Activated T-cell treated with anti-CD3 and anti-CD28 coated beads for 48 hours (primary cell): ENCODE results near the gene RPS27L.
A peak's percentile ranks its signal among the peaks of the same experiment; 100 is the strongest.

ENCODE experiments used
- DNase-seq: peaks from one replicate; pipeline ENCODE4 v3.0.0-alpha.2; 2020; ENCODE audit warnings: low read depth

The RPS27L gene

GRCh38 chr15:63157118-63157843, at the start of gene RPS27L:
Gene RPS27L (minus strand): TSS chr15:63157477. CDS start chr15:63157405, 72 bp downstream.
- peak; percentile 82 for DNase-seq

DNA sequence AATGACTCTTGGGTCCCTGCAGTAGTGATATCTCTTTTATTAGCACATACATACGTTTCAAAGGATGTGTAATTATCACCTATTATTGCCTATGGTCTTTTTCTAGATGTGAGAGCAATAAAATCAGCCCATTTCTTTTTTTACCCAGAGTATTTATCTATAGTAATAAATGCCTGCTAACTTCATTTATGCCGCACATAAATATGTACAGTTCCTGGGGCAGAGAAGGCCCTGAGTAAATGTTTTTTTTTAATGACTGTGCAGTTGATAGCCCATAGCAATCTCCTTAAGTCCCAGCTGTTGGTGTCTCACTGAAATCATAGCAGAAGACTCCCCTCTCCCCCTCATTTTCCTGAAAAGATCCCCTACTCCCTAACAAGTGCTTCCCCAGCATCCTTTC, 48.8 kb upstream of the RPS27L start:
- DNase-seq: no peak

DNA sequence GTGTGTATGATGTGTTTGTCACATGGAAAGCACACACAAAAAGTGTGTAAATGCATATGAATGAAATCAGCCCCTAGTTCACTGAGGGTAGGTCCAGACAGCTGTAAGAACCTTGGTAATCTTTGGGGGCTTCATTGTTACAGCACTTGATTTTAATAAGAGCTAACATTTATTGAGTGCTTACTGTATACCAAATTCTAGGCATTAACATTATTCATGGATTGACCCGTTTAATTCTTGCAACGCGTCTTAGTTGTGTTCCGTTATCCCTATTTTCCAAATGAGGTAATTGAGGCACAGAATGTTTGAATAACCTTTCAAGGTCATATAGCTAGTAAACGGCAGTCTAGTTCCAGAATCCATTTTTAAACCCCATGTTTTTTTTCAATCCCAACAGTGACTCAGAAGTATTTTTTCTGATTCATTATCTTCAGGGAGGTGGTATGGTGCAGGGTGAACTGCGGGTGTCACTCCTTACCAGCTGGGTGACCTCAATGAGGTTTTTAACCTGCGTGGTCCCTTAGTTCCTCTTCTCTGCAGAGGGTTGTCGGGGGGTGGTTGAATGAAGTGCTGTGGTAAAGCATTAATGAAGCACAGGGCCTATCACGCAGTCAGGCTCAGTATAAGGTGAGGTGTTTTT, 46.3 kb upstream of the RPS27L start:
- DNase-seq: no peak

DNA sequence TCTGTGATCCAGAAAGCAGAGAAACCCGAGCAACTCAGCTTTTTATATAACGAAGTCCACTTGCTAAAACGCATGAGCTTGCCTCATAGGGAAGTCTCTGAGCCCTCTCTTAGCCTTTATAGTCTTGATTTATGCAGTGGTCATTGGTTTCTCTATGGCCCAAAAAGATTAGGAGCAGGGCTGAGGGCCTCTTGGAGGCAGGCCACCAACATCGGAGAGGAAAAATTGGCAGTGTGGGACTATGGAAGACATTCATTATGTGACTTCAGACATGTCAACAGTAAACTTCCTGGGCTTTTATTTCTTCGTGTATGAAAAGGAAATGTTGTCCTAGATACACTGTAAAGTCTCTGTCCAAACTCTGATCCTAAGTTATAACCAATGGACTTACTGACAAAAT, 45.6 kb upstream of the RPS27L start:
- DNase-seq: no peak

DNA sequence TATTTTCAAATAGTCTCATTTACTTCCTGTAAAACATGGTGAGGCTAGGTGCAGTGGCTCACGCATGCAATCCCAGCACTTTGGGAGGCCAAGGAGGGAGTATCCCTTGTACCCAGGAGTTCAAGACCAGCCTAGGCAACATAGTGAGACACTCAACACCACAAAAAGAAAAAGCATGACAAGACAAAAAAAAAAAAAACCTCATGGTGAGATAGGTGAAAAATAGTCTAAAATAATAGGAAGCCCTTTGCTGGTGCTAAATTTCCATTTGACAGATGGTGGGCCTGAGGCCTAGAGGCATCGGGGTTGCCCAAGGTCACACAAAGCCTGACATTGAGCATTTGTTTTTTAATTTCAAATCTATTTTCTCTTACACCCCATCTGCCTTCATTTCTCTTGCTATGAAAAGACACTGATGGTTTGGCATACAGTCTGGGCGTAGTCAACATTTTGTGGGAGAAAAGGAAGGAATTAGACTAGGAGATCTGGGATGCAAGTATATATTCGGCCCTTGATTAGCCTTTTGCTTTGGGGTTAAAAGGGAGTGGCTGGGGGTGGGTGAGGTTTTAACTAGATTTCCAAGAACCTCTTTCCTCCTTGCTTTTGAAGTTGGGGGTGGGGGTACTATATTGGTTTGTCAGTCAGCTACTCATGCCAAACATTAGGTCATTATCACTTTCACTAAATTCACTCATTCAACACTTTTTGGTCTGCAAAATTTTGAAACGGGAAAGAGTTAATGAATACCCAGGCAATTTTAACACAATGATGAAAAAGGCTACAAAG, 43.4 kb upstream of the RPS27L start:
- DNase-seq: no peak

DNA sequence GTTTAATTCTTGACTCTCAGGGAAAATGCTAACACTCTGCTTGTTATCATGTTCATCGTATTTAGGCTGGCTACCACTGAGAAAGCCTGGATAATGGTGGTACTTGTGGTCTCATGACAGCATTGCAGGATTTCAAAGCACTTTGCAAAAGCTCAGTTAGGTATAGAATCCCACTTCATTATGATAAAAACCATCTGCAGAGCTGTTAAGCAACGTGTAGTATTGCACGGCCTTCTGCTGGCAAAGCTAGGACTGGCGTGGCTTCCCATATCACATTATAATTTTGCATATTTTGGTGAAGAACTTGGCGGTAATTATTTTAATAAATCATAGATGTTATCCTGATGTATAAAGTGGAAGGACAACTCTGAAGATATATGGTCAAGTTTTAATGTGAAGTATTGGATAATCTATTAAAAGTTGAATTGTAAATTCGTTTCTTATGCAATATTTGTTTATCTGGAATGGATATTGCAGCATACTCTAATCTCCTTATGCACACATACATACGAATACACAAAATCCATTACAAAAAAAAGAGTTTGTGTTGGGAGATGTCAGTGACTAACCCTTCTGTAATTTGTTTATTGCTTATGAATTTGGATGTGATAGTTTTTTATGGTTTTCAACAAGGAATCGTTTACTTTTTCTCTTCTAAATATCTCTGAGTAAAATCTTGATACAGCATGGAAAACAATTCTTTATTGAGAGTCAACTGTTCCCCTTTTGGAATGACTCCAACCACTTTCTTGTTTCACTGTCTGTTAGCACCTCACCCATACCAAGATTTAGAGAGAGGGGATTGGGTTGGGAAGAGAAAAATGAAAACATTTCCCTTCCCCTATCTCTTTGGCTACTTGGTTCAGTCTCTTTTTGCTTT, 41.3 kb upstream of the RPS27L start:
- no peak for DNase-seq

GRCh38 chr15:63197626-63198025, 40.3 kb upstream of the RPS27L start:
- no peak for DNase-seq

GRCh38 chr15:63196842-63197241, 39.6 kb upstream of the RPS27L start:
- no peak for DNase-seq

- DNase-seq: no peak
Observed at GRCh38 chr15:63195569-63196015, 38.3 kb upstream of the RPS27L start.

- DNase-seq: no peak
Observed at GRCh38 chr15:63194880-63195568, 37.7 kb upstream of the RPS27L start.

DNA sequence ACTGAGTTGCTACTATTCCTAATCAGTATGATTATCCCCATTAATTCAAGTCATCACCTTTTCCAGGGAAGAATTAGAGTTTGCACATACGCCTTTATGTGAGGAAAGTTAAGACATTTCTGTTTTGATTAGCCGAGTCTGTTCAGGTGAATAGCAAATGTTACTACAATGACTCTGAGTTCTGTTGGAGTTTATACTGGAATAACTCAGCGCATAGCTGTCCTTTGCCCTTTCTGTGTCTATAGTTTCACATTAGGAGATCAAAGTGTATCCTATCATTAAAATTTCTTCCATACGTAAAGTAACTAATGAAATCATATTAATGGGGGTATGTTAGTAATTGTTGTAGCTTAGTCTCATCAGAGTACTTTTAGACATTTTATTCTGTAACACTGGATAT, 37.0 kb upstream of the RPS27L start:
- DNase-seq: no peak

DNA sequence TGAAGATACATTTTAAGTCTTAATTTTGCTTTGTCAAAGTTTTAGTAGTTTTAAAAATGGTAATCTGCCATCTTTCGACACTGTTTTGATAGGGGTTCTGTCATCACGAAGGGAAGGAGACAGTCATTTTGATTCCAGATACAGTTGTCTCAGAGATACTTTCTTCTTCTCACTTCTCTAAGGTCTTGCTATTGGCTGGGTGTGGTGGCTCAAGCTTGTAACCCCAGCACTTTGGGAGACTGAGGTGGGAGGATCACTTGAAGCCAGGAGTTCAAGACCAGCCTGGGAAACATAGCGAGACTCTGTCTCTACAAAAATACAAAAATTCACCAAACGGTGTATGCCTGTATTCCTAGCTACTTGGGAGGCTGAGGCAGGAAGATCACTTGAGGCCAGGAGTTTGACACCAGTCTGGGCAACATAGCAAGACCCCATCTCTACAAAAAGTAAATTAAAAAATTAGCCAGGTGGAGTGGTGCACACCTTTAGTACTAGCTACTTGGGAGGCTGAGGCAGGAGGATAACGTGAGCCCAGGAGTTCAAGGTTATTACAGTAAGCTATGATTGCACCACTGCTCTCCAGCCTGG, 35.4 kb upstream of the RPS27L start:
- DNase-seq: no peak

DNA sequence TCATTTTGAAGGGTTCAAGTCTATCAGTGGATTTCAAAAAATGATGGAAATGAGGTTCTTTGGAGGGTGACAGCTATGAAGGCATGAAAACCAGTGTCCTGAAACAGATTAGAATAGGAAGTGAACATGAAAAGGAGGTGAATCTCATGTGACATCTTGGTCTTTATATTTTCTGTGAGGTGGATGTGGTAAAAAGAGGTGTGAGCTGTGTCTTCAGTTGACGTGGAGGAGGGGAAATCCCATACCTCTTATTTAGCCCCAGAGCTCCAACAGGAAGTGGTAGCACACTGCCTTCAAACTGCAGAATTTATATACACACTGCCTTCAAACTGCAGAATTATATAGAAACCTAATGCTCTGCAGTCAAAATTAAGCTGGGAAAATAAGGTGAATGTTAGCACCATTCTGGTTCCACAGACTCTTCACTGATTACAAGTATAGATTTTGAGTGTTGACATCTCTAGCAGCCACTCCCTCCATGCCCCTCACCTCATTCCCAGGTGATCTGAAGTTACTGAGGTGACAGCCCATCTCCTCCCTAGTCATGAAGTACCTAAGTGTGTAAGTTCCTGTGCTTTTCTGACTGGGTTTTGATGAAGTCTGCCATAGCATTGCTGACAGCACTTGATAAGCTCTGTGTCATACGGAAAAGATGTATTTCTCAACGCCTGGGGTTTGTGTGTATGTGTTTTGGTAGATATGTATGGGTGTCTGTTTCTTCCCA, 34.8 kb upstream of the RPS27L start:
- DNase-seq: no peak

DNA sequence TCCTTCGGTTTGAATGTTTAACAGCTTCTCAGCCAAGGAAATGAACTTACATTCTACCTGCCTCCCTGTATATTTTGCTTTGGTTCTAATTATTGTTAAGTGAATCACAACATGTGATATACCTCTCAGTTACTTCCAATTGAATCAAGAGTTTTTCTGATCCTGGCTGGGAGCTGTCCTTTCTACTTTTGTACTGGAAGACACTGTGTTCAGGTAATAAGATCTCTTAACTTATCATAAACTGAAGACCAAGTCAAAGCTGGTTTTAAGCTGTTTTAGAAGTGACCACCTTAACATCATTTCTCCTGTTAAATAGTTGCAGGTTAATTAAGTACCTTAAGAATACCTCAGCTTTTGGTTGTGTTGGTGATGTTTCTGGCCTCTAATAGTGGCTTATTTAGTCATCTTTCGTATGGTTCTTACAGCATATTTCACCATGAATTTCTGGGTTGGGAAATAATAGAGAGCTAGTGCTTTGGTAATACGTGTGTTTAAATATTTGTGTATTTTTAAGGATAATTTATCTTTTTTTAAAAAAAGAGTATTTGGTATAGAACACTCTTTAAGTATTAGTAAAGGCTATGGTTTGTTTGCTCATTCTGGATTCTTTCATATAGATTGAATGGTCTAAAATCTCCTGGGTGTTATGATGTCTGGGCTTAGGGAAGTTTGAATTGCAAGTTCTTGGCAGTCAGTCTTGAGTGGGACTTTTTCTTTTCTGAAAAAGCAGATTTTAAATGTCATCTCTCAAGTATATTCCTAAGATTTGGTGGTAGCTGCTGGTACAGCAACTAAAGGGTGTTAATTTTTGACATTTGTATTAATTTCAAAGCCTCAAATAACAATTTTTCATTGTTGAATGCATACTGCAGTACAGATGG, 33.7 kb upstream of the RPS27L start:
- no peak for DNase-seq

DNA sequence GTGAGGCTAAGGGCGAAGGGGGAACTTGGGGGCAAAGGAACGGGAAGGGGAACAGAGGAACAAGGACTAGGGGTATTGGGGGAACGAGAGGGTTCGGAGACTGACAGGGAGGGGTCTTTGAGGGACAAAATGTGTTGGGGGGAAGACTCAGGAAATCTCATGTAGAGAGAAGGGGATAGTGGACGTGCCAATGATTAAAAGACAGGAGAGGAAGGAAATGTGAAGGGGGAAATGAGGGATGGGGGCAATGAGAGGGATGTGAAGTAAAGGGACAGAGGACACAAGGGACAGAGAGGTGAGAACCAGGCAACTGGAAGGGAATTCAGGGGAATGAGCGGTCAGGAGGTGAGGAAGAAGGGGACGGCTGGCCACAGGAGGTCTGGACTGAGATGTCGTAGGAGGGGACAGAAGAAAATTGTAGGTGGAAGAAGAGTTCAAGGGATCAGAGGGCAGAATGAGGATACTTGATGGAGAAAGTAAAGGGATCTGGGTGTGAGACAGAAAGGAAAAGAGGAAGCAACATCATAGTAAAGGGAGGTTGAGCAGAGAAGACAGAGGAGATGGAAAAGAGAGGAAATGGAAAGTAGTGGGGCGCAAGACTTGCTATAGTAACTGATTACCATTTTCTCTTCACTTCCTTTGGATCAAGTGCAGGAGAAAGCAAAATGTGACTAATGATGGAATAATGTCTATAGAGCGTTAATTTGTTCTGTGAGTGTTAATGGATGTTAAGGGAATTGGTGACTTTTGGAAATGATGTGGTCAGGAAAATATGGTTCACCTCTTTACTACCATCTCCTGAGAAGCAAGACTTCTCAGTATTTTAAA, 32.9 kb upstream of the RPS27L start:
- no peak for DNase-seq

DNA sequence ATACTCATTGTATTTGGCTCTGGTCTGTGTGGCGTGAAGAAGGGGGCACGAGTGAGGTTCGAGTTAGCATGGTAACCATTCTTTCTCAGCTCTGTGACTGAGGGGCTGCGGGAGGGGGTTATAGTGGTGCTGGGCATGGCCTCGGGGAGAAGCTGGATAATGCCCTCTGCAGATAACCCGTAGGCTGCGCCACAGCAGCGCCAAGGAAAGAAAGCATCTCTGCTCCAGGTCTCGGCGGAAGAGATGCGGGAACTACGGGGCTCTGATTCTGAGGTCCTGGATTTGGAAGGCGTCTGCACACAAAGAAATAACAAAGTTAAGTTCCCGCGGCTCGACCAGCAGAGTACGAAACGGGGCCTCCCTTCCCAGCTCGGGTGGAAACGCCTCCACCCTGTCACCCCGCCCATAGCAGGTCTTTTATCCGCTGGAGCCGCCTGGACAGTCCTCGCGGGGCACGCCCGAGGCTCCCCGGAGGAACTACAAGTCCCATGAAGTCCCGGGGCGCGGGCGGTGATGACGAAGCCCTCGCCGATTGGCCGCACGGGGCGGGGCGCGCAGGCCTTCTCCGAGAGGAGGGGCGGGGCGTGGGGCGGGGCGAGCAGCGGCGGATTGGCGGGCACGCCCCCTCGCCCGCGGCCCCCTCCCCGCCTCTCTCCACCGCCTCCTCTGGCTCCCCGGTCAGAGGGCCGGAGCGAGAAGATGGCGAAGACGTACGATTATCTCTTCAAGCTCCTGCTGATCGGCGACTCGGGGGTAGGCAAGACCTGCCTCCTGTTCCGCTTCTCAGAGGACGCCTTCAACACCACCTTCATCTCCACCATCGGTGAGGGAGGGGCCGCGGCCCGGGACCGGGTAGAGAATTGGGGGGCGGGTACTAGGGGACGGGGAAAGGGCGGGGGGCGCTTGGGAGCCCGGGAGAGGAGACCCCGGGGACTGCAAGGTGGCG, 31.9 kb upstream of the RPS27L start, which contains the start of gene RAB8B:
Gene RAB8B, plus strand, starts transcription at position 681 of the 946 bp plus-strand sequence. Its CDS starts 19 bp downstream, at position 700.
- DNase-seq: peak; percentile 99
